Mammary epithelial cell (primary cell): ENCODE data around the gene WDR93.

ENCODE experiments used
- EZH2 ChIP-seq: IDR thresholded peaks from 2 replicates; pipeline ENCODE4 v1.6.1; 2012; ENCODE audit warnings: low read length, inconsistent platforms, borderline replicate concordance
- TF ChIP-seq, protein P1 (sequence below), 2 donors: IDR thresholded peaks in 1 of 2; conservative IDR thresholded peaks in 1 of 2; 2 replicates each; pipeline ENCODE4 v1.5.1; 2011 to 2012; ENCODE audit warnings: inconsistent platforms in 2 of 2, low read length in 2 of 2, mild to moderate bottlenecking in 2 of 2, control low read depth in 1 of 2, low read depth in 1 of 2; ENCODE audit not compliant: insufficient read depth in 1 of 2; ENCODE audit errors: extremely low read depth in 1 of 2

DNA sequence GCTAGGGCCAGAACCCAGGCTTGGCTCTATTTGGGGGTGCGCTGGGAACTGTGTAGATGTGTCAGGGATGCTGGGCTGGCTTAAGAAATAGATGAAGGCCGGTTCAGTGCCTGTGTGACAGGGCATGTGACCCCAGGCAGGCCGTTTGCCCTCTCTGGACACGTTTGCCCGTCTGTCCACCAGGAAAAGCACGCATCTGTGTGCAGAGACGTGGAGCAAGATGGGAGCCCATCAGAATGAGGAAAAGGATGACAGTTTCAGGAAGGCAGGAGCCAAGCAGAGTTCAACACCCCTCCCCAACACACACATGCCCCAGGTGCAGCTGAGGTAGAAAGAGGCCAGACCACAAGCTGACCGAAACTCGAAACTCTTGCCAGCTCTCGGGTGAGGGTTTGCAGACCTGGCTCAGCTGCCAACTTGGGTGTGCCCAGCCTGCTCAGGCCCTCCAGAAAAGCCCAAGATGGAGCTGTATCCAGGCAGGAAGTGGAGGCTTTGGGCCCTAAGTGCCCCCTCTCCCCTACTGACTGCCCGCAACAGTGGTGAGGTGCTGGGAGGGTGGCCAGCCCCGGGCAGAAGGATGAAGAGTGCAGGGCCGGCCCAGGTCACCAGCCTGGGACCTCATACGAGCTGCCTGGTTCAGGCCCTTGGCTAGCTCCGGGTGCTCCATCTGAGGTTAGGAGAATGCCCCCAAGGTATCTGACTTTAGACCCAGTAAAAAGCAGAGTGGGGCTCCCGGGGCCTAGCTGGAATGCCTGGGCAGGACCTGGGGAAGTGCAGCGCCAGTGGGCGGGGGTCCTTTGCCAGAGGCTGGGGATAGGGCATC is 70.6 kb downstream of the WDR93 start:
- TF ChIP-seq, protein P1, sequence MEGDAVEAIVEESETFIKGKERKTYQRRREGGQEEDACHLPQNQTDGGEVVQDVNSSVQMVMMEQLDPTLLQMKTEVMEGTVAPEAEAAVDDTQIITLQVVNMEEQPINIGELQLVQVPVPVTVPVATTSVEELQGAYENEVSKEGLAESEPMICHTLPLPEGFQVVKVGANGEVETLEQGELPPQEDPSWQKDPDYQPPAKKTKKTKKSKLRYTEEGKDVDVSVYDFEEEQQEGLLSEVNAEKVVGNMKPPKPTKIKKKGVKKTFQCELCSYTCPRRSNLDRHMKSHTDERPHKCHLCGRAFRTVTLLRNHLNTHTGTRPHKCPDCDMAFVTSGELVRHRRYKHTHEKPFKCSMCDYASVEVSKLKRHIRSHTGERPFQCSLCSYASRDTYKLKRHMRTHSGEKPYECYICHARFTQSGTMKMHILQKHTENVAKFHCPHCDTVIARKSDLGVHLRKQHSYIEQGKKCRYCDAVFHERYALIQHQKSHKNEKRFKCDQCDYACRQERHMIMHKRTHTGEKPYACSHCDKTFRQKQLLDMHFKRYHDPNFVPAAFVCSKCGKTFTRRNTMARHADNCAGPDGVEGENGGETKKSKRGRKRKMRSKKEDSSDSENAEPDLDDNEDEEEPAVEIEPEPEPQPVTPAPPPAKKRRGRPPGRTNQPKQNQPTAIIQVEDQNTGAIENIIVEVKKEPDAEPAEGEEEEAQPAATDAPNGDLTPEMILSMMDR (conservative IDR thresholded peaks at IDR 0.05 in 1 of 2, IDR thresholded peaks at IDR 0.05 in 1 of 2; ENCODE audit: extremely low read depth in 1 of 2, insufficient read depth in 1 of 2, low read depth in 1 of 2, low read length in 2 of 2), result no peak
- no peak for TF ChIP-seq EZH2
